T-helper 1 cell treated with Interleukin-12 subunit alpha and Interleukin-12 subunit beta and Interleukin-4 antibody, amounts not matched to agents 30 μg/mL and 1 μg/mL, for 36 hours (primary cell): ENCODE data around the gene CLEC4D.
"Not testable (repeated sequence)": the region's sequence is repeated elsewhere in the genome, so short reads cannot be mapped to it uniquely, and the experiment has no call there.

Experiments
- H3K27ac Mint-ChIP-seq: one replicate; pipeline ENCODE4 v1.8.0; 2021; ENCODE audit warnings: mild to moderate bottlenecking, mixed read lengths
- H3K27me3 Mint-ChIP-seq: one replicate; pipeline ENCODE4 v1.8.0; 2021; ENCODE audit warnings: low read depth, mixed read lengths
- H3K36me3 Mint-ChIP-seq: one replicate; pipeline ENCODE4 v1.8.0; 2021; ENCODE audit warnings: low read depth, mixed read lengths
- H3K4me1 Mint-ChIP-seq: one replicate; pipeline ENCODE4 v1.8.0; 2021; ENCODE audit warnings: low read depth, mixed read lengths
- H3K4me3 Mint-ChIP-seq: one replicate; pipeline ENCODE4 v1.8.0; 2021; ENCODE audit warnings: mild to moderate bottlenecking, moderate library complexity, mixed read lengths
- H3K9me3 Mint-ChIP-seq: one replicate; pipeline ENCODE4 v1.8.0; 2021; ENCODE audit warnings: mixed read lengths

The CLEC4D gene

GRCh38 chr12:8507596-8507995 lies 5.7 kb upstream of the CLEC4D start:
- Mint-ChIP-seq H3K9me3 (no peaks in the 10 kb centered on the region), H3K4me1 (no peaks in the 10 kb centered on the region), H3K36me3 (no peaks in the 10 kb centered on the region), H3K27me3 (peaks cover 40% of the 10 kb centered on the region), H3K4me3 (no peak overlapping the region), H3K27ac (no peak overlapping the region)

- Mint-ChIP-seq H3K36me3 (no peaks in the 10 kb centered on the region), H3K4me1 (no peaks in the 10 kb centered on the region), H3K9me3 (no peaks in the 10 kb centered on the region), H3K27me3 (peaks cover 40% of the 10 kb centered on the region), H3K4me3 (no peak overlapping the region), H3K27ac (no peak overlapping the region)
Observed at GRCh38 chr12:8508223-8508622, 5.1 kb upstream of the CLEC4D start.

DNA sequence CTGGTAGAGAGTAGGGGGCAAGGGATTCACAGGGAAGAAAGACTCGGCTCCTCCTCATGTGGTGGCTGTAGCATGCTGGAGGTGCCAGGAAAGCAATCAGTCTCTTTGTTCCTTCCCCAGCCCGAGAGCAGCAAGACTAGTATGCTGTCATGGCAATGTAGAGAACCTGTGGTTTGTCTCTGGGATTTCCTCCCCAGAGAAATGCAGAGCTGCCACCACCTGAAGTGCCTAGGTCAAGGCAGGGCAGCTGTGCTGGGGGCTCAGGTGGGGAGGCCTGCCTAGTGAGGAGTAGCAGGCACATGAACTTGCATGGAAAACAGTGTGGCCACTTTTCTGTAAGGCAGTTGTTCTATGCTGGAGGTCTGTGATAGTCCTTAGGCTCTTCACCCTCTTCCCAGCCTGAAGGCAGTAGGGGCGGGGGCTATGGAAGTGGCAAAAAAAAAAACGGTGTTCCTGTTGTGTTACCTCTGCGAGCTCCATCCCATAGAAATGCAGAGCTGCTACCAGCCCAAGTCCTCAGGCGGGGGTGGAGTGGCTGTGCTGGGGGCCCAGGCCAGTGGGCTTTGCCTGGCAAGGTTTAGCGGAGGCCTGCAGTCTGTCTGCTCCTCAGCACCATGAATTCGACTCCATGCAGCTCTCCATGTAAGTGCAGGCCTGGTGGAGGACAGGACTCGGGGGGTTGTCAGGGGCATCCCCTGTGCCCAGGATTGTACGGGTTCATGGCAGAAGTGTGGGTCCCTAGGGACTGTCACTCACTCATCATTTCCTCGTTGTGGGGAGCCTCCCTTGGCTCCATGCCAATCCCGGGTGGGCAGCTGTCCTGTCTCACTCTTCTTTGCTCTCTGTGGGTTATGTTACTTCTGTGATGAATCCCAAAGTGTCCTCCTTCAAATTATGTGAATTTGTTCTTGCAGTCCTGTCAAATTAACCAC lies 4.1 kb upstream of the CLEC4D start:
- Mint-ChIP-seq H3K36me3 (no peaks in the 10 kb centered on the region), H3K27me3 (peaks cover 44% of the 10 kb centered on the region), H3K27ac (no peak overlapping the region), H3K4me1 (no peaks in the 10 kb centered on the region), H3K9me3 (no peaks in the 10 kb centered on the region), H3K4me3 (no peak overlapping the region)

- peaks cover 18% of the 10 kb centered on the region for H3K27me3 Mint-ChIP-seq
- H3K9me3 Mint-ChIP-seq: no peaks in the 10 kb centered on the region
- H3K4me3 Mint-ChIP-seq: no peak overlapping the region
- no peaks in the 10 kb centered on the region for H3K4me1 Mint-ChIP-seq
- no peaks in the 10 kb centered on the region for H3K36me3 Mint-ChIP-seq
- H3K27ac Mint-ChIP-seq: no peak overlapping the region
Observed at GRCh38 chr12:8517971-8518370, 4.7 kb downstream of the CLEC4D start.

- Mint-ChIP-seq H3K4me1 (no peaks in the 10 kb centered on the region), H3K4me3 (no peak overlapping the region), H3K9me3 (no peaks in the 10 kb centered on the region), H3K27ac (no peak overlapping the region), H3K27me3 (peaks cover 14% of the 10 kb centered on the region), H3K36me3 (no peaks in the 10 kb centered on the region)
Observed at GRCh38 chr12:8519171-8519570, 5.9 kb downstream of the CLEC4D start.

GRCh38 chr12:8527250-8528130 lies 14.2 kb downstream of the CLEC4D start:
- H3K4me1 Mint-ChIP-seq: no peaks in the 10 kb centered on the region
- no peak overlapping the region for H3K27ac Mint-ChIP-seq
- no peaks in the 10 kb centered on the region for H3K36me3 Mint-ChIP-seq
- H3K27me3 Mint-ChIP-seq: peaks cover 31% of the 10 kb centered on the region
- H3K9me3 Mint-ChIP-seq: peaks cover 15% of the 10 kb centered on the region
- no peak overlapping the region for H3K4me3 Mint-ChIP-seq

- Mint-ChIP-seq H3K27me3 (peaks cover 22% of the 10 kb centered on the region), H3K9me3 (no peaks in the 10 kb centered on the region), H3K27ac (no peak overlapping the region), H3K4me3 (no peak overlapping the region), H3K4me1 (no peaks in the 10 kb centered on the region), H3K36me3 (no peaks in the 10 kb centered on the region)
Observed at GRCh38 chr12:8532045-8532444, 18.7 kb downstream of the CLEC4D start.

DNA sequence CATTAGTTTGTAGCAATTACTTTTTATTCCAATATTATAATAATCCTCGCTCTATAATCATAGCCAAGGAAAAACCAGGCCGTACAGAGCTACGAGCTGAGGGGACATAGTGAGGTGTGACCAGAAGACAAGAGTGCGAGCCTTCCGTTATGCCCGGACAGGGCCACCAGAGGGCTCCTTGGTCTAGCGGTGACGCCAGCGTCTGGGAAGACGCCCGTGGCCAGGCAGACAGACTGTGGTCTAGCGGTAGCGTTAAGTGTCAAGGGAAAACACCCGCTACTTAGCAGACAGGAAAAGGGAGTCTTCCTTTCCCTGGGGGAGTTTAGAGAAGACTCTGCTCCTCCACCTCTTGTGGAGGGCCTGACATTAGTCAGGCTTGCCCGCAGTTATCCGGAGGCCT lies 24.5 kb downstream of the CLEC4D start:
- H3K4me1 Mint-ChIP-seq, H3K27ac Mint-ChIP-seq, H3K4me3 Mint-ChIP-seq, H3K36me3 Mint-ChIP-seq, H3K9me3 Mint-ChIP-seq: not testable (repeated sequence)
- H3K27me3 Mint-ChIP-seq: peaks cover 48% of the 10 kb centered on the region

GRCh38 chr12:8540831-8541230 lies 27.5 kb downstream of the CLEC4D start, which contains the start of gene CLEC4E:
CLEC4E (minus strand) TSS chr12:8540905; CDS start chr12:8540797, 108 bp downstream.
- not testable (repeated sequence) for H3K4me3 Mint-ChIP-seq, H3K27ac Mint-ChIP-seq, H3K9me3 Mint-ChIP-seq, H3K4me1 Mint-ChIP-seq, H3K36me3 Mint-ChIP-seq
- H3K27me3 Mint-ChIP-seq: peaks cover 42% of the 10 kb centered on the region

DNA sequence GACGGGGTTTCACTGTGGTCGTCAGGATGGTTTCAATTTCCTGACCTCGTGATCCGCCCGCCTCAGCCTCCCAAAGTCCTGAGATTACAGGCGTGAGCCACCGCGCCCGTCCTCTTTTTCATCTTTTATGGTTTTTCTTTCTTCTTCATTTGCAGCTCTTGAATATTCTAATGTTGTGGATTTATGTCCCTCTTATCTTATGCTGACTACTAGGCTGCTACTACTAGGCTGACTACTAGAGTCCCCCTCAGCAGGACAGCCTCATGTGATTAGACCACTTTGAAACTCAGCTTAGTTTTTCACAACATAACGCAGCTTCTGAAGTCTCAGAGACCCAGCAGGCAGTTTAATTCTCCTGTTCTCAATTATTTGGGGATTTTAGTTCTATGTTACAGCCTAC lies 28.3 kb downstream of the CLEC4D start:
- Mint-ChIP-seq H3K36me3 (no peaks in the 10 kb centered on the region), H3K4me3 (no peak overlapping the region), H3K27ac (no peak overlapping the region), H3K9me3 (no peaks in the 10 kb centered on the region), H3K27me3 (peaks cover 45% of the 10 kb centered on the region), H3K4me1 (no peaks in the 10 kb centered on the region)

GRCh38 chr12:8544295-8544694 lies 31.0 kb downstream of the CLEC4D start:
- Mint-ChIP-seq H3K36me3 (no peaks in the 10 kb centered on the region), H3K27me3 (peaks cover 50% of the 10 kb centered on the region), H3K27ac (no peak overlapping the region), H3K4me1 (no peaks in the 10 kb centered on the region), H3K9me3 (no peaks in the 10 kb centered on the region), H3K4me3 (no peak overlapping the region)

DNA sequence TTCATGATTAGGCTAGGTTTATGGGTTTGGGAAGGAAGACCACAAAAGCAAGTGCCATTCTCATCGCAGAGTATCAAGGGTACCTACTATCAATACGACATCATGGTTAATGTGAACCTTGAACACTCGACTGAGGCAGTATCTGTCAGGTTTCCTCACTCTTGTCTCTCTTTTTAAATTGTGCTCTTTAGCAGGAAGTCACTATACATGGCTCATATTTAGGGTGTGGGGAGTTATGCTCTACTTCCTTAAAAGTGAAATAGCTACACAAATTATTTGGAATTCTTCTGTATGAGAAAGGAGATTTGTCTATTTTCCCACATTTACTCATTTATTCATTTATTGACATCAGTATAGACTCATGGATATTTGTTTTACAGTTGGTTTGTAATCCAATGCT lies 33.3 kb downstream of the CLEC4D start:
- H3K36me3 Mint-ChIP-seq: no peaks in the 10 kb centered on the region
- peaks cover 35% of the 10 kb centered on the region for H3K27me3 Mint-ChIP-seq
- no peak overlapping the region for H3K4me3 Mint-ChIP-seq
- no peaks in the 10 kb centered on the region for H3K4me1 Mint-ChIP-seq
- no peak overlapping the region for H3K27ac Mint-ChIP-seq
- no peaks in the 10 kb centered on the region for H3K9me3 Mint-ChIP-seq

DNA sequence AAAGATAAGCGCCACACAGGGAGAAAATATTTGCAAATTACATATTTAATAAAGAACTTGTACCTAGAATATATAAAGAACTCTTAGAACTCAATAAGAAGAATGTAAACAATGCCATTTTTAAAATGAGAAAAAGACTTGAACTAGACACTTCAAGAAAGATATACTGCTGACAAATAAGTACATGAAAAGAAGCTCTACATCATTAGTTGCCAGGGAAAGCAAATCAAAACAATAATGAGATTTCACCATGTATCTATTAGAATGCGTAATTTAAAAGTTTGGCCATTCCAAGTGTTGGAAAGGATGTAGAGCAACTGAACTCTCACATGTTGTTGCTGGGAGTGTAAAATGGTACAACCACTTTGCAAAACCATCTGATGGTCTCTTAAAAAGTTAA lies 34.3 kb downstream of the CLEC4D start:
- Mint-ChIP-seq H3K27me3 (peaks cover 36% of the 10 kb centered on the region), H3K4me1 (no peaks in the 10 kb centered on the region), H3K36me3 (no peaks in the 10 kb centered on the region), H3K9me3 (no peaks in the 10 kb centered on the region), H3K4me3 (no peak overlapping the region), H3K27ac (no peak overlapping the region)

- Mint-ChIP-seq H3K27me3 (peaks cover 36% of the 10 kb centered on the region), H3K36me3 (no peaks in the 10 kb centered on the region), H3K4me3 (no peak overlapping the region), H3K9me3 (no peaks in the 10 kb centered on the region), H3K4me1 (no peaks in the 10 kb centered on the region), H3K27ac (no peak overlapping the region)
Observed at GRCh38 chr12:8548192-8548591, 34.9 kb downstream of the CLEC4D start.

- Mint-ChIP-seq H3K36me3 (no peaks in the 10 kb centered on the region), H3K4me1 (no peaks in the 10 kb centered on the region), H3K9me3 (no peaks in the 10 kb centered on the region), H3K27me3 (peaks cover 36% of the 10 kb centered on the region), H3K27ac (no peak overlapping the region), H3K4me3 (no peak overlapping the region)
Observed at GRCh38 chr12:8549381-8549780, 36.1 kb downstream of the CLEC4D start.
